Hepatocyte (in vitro differentiated cells): Measurements from ENCODE around the gene CROCC. TPM values are rescaled to one million over a fixed set of nuclear protein-coding genes. Genes with fewer than 3 reads are reported as not detected.
A peak's percentile ranks its signal among the peaks of the same experiment; 100 is the strongest.

Source experiments
- DNase-seq: peaks from one replicate; pipeline ENCODE4 v3.0.0-alpha.2; 2016; ENCODE audit warnings: low spot score
- H2AFZ ChIP-seq: fragments of 200-600 bp; sonication (generic); 2 replicates; pipeline ENCODE4 v1.6.0; 2016; ENCODE audit warnings: antibody characterized with exemption, mild to moderate bottlenecking
- H3K27ac ChIP-seq: fragments of 200-600 bp; sonication (generic); 2 replicates; pipeline ENCODE4 v1.5.1; 2016; ENCODE audit warnings: mild to moderate bottlenecking
- H3K27me3 ChIP-seq: fragments of 200-600 bp; sonication (generic); 2 replicates; pipeline ENCODE4 v1.6.1; 2016
- H3K36me3 ChIP-seq: fragments of 200-600 bp; sonication (generic); replicated peaks from 2 replicates; pipeline ENCODE4 v1.5.1; 2016; ENCODE audit warnings: low read depth; ENCODE audit not compliant: insufficient read depth
- H3K4me1 ChIP-seq: fragments of 200-600 bp; sonication (generic); 2 replicates; pipeline ENCODE4 v1.5.1; 2016; ENCODE audit warnings: mild to moderate bottlenecking, moderate library complexity; ENCODE audit not compliant: insufficient read depth
- H3K4me2 ChIP-seq: fragments of 200-600 bp; sonication (generic); 2 replicates; pipeline ENCODE4 v1.6.0; 2016
- H3K4me3 ChIP-seq: fragments of 200-600 bp; sonication (generic); 2 replicates; pipeline ENCODE4 v1.5.1; 2016; ENCODE audit warnings: mild to moderate bottlenecking
- H3K79me2 ChIP-seq: fragments of 200-600 bp; sonication (generic); 2 replicates; pipeline ENCODE4 v1.6.0; 2017; ENCODE audit warnings: mild to moderate bottlenecking
- H3K9me2 ChIP-seq: fragments of 200-600 bp; sonication (generic); replicated peaks from 2 replicates; pipeline ENCODE4 v1.6.0; 2017; ENCODE audit warnings: mild to moderate bottlenecking; ENCODE audit not compliant: insufficient read depth
- H3K9me3 ChIP-seq: fragments of 200-600 bp; sonication (generic); 2 replicates; pipeline ENCODE4 v1.5.1; 2016; ENCODE audit warnings: low read depth, mild to moderate bottlenecking
- H4K20me1 ChIP-seq: fragments of 200-600 bp; sonication (generic); 2 replicates; pipeline ENCODE4 v1.6.0; 2016; ENCODE audit warnings: mild to moderate bottlenecking; ENCODE audit not compliant: insufficient read depth, poor library complexity, severe bottlenecking
- EZH2 ChIP-seq: fragments of 200-600 bp; sonication (generic); IDR thresholded peaks from 2 replicates; pipeline ENCODE4 v1.6.1; 2016; ENCODE audit warnings: antibody characterized with exemption, mild to moderate bottlenecking, borderline replicate concordance
- EZH2phosphoT487 ChIP-seq: fragments of 200-600 bp; sonication (generic); IDR thresholded peaks from one replicate; pipeline ENCODE4 v1.6.1; 2018; ENCODE audit warnings: antibody characterized with exemption, mild to moderate bottlenecking, low read depth, moderate library complexity; ENCODE audit not compliant: unreplicated experiment, severe bottlenecking
- WGBS: methylation state at CpG from one replicate; pipeline ENCODE4 v1.1.6; 2016; ENCODE audit warnings: low lambda C conversion rate; ENCODE audit errors: missing lambda C conversion rate; 5-methylcytosine and 5-hydroxymethylcytosine counted together
- polyA plus RNA-seq: library from polyadenylated mRNA; unstranded; fragments of >200 nt; fragmentation: Nextera tagmentation; extraction: Ambion mirVana; gene quantifications from 2 replicates; pipeline ENCODE4 v1.2.1, GENCODE V29; 2016
- total RNA-seq: library from RNA; depleted of rRNA; stranded (reverse); fragments of >200 nt; gene quantifications from 2 replicates; pipeline ENCODE4 v1.2.3, GENCODE V29; 2014
- TF ChIP-seq, protein P1 (sequence below): fragments of 200-600 bp; sonication (generic); IDR thresholded peaks from 2 replicates; pipeline ENCODE4 v1.5.1; 2016; ENCODE audit warnings: antibody characterized with exemption, mild to moderate bottlenecking; ENCODE audit not compliant: poor library complexity

Gene CROCC
- total and polyA plus RNA-seq, 2 experiments from 2014 or later, result 21.9 to 23.0 TPM

DNA sequence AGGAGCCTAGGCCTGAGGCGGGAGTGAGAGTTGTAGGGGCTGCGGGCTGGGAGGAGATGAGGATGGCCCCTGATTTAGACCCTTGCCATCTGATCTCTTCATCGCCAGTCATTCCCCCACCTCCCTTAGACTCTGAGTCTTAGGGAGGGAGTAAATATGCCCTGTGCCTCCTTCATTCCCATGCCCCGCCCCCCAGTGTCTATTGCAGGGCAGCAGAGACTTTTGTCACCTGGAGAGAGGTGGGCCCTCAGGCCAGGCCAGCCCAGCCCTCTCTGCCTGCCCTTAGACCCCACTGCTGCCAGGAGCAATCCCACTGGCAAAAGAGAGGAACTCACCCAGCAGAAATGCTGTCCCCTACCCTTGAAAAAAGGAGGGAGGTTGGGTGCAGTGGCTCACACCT is 61.9 kb downstream of the CROCC start:
- Histone ChIP-seq H3K4me2 (no peak overlapping the region), H4K20me1 (peaks cover 11% of the 10 kb centered on the region), H3K27me3 (no peaks in the 10 kb centered on the region), H3K9me3 (no peaks in the 10 kb centered on the region), H3K4me3 (no peak overlapping the region), H3K27ac (peak overlapping the region; percentile 19), H3K79me2 (peaks cover 23% of the 10 kb centered on the region), H3K4me1 (peaks cover 28% of the 10 kb centered on the region), H3K9me2 (no peaks in the 10 kb centered on the region), H3K36me3 (no peaks in the 10 kb centered on the region), H2AFZ (no peak overlapping the region)
- TF ChIP-seq, protein P1, sequence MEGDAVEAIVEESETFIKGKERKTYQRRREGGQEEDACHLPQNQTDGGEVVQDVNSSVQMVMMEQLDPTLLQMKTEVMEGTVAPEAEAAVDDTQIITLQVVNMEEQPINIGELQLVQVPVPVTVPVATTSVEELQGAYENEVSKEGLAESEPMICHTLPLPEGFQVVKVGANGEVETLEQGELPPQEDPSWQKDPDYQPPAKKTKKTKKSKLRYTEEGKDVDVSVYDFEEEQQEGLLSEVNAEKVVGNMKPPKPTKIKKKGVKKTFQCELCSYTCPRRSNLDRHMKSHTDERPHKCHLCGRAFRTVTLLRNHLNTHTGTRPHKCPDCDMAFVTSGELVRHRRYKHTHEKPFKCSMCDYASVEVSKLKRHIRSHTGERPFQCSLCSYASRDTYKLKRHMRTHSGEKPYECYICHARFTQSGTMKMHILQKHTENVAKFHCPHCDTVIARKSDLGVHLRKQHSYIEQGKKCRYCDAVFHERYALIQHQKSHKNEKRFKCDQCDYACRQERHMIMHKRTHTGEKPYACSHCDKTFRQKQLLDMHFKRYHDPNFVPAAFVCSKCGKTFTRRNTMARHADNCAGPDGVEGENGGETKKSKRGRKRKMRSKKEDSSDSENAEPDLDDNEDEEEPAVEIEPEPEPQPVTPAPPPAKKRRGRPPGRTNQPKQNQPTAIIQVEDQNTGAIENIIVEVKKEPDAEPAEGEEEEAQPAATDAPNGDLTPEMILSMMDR, result no peak
- TF ChIP-seq EZH2, result no peak
- TF ChIP-seq EZH2phosphoT487, result no peak
- 72% methylated on average over 4 of the region's 4 CpGs for WGBS
- no peak for DNase-seq

- Histone ChIP-seq H3K4me1 (peaks cover 19% of the 10 kb centered on the region), H2AFZ (no peak overlapping the region), H3K36me3 (no peaks in the 10 kb centered on the region), H3K9me3 (no peaks in the 10 kb centered on the region), H3K4me3 (no peak overlapping the region), H3K79me2 (peaks cover 12% of the 10 kb centered on the region), H3K9me2 (no peaks in the 10 kb centered on the region), H4K20me1 (peaks cover under 1% of the 10 kb centered on the region), H3K4me2 (peak overlapping the region; percentile 14), H3K27ac (peak overlapping the region; percentile 80), H3K27me3 (no peaks in the 10 kb centered on the region)
- TF ChIP-seq, protein P1, result no peak
- TF ChIP-seq EZH2 (no peak), EZH2phosphoT487 (no peak)
- WGBS, result 43% methylated on average over 7 of the region's 7 CpGs
- peak; percentile 84 for DNase-seq
Observed at GRCh38 chr1:16984717-16985116, 63.0 kb downstream of the CROCC start.

DNA sequence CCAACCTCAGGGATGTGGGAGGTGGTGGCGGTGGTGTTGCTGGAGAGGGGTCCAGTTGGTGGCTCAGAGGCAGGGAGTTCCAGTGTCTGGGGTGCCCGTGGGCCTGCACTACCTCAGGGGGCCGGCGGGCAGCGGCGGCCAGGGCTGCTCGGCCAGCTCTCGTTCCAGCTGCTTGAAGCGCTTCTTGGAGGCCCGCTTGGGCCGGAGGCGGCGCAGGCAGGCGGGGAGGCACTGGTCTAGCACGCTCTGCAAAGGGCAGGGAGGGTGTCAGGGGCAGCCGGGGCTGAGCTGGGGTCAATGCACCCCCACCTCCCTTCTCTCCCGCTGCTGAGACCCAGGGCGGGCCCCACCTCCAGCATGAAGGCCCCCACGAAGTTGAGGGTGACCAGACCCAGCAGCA is 64.4 kb downstream of the CROCC start:
- no peaks in the 10 kb centered on the region for H4K20me1 ChIP-seq
- H3K9me2 ChIP-seq, result no peaks in the 10 kb centered on the region
- H2AFZ ChIP-seq, result no peak overlapping the region
- DNase-seq, result no peak
- H3K4me1 ChIP-seq, result peaks cover 14% of the 10 kb centered on the region
- no peaks in the 10 kb centered on the region for H3K79me2 ChIP-seq
- no peaks in the 10 kb centered on the region for H3K36me3 ChIP-seq
- H3K9me3 ChIP-seq, result no peaks in the 10 kb centered on the region
- no peak overlapping the region for H3K4me2 ChIP-seq
- TF ChIP-seq, protein P1, result no peak
- TF ChIP-seq EZH2phosphoT487, result no peak
- TF ChIP-seq EZH2, result no peak
- H3K4me3 ChIP-seq, result no peak overlapping the region
- H3K27me3 ChIP-seq, result no peaks in the 10 kb centered on the region
- no peak overlapping the region for H3K27ac ChIP-seq
- WGBS, result 95% methylated on average over 10 of the region's 19 CpGs

DNA sequence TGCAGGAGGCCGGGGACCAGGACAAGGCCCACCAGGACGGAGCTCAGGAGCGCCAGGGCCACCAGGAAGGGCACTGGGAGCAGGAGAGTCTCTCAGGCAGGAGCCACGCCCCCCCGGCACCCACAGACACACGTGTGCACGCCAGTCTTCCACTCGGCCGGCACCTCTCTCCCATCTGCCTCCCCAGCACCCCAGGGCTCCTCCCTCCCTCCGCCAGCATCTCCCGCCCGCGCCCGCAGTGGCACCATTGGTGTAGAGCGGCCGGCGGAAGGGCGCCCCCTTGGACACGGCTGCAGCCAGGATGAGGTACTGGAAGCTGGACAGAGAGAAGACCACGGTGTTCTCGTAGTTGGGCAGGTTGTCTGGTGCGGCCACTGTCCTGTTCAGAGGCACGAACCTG is 64.8 kb downstream of the CROCC start:
- Histone ChIP-seq H3K4me3 (no peak overlapping the region), H3K36me3 (no peaks in the 10 kb centered on the region), H3K27ac (no peak overlapping the region), H3K9me2 (no peaks in the 10 kb centered on the region), H3K9me3 (no peaks in the 10 kb centered on the region), H3K27me3 (no peaks in the 10 kb centered on the region), H3K4me1 (peaks cover 14% of the 10 kb centered on the region), H3K4me2 (no peak overlapping the region), H2AFZ (no peak overlapping the region), H3K79me2 (no peaks in the 10 kb centered on the region), H4K20me1 (no peaks in the 10 kb centered on the region)
- DNase-seq, result no peak
- TF ChIP-seq, protein P1, result no peak
- no peak for TF ChIP-seq EZH2
- TF ChIP-seq EZH2phosphoT487, result no peak
- 95% methylated on average over 17 of the region's 23 CpGs for WGBS
